Stimulated activated CD8-positive, alpha-beta memory T cell treated with anti-CD3 and anti-CD28 coated beads, Interleukin-15, amount 100 ng/mL, for 48 hours (primary cell): Measurements from ENCODE around the gene TTC39B.

Experiments
- DNase-seq, 2 donors: peaks; one replicate each; pipeline ENCODE4 v3.0.0-alpha.2; 2020; ENCODE audit warnings: low read depth in 2 of 2

Gene TTC39B

GRCh38 chr9:15178631-15179030, 128.4 kb downstream of the TTC39B start:
- DNase-seq = no peak

GRCh38 chr9:15176836-15177235, 130.2 kb downstream of the TTC39B start:
- DNase-seq = no peak

GRCh38 chr9:15163931-15164330, 143.1 kb downstream of the TTC39B start:
- no peak for DNase-seq

- DNase-seq = no peak
Measured at GRCh38 chr9:15161753-15162152, 145.3 kb downstream of the TTC39B start.

GRCh38 chr9:15160673-15161072, 146.3 kb downstream of the TTC39B start:
- DNase-seq = no peak

GRCh38 chr9:15158064-15158463, 149.0 kb downstream of the TTC39B start:
- no peak for DNase-seq

GRCh38 chr9:15157381-15157780, 149.6 kb downstream of the TTC39B start:
- no peak for DNase-seq

- no peak for DNase-seq
Measured at GRCh38 chr9:15156241-15156640, 150.8 kb downstream of the TTC39B start.

GRCh38 chr9:15155826-15156225, 151.2 kb downstream of the TTC39B start:
- no peak for DNase-seq

- no peak for DNase-seq
Measured at GRCh38 chr9:15155323-15155722, 151.7 kb downstream of the TTC39B start.

- no peak for DNase-seq
Measured at GRCh38 chr9:15154677-15155076, 152.3 kb downstream of the TTC39B start.

GRCh38 chr9:15153961-15154360, 153.1 kb downstream of the TTC39B start:
- DNase-seq = no peak

GRCh38 chr9:15150939-15151338, 156.1 kb downstream of the TTC39B start:
- no peak for DNase-seq

GRCh38 chr9:15149450-15149849, 157.6 kb downstream of the TTC39B start:
- no peak for DNase-seq

- no peak for DNase-seq
Measured at GRCh38 chr9:15146268-15146700, 160.7 kb downstream of the TTC39B start.

- no peak for DNase-seq
Measured at GRCh38 chr9:15144622-15145061, 162.4 kb downstream of the TTC39B start.

- DNase-seq = no peak
Measured at GRCh38 chr9:15142878-15143534, 164.0 kb downstream of the TTC39B start.

GRCh38 chr9:15140051-15140450, 167.0 kb downstream of the TTC39B start:
- DNase-seq = no peak

GRCh38 chr9:15139469-15139868, 167.5 kb downstream of the TTC39B start:
- no peak for DNase-seq

GRCh38 chr9:15138357-15138686, 168.7 kb downstream of the TTC39B start:
- no peak for DNase-seq

- no peak for DNase-seq
Measured at GRCh38 chr9:15137658-15138356, 169.2 kb downstream of the TTC39B start.

GRCh38 chr9:15137089-15137488, 169.9 kb downstream of the TTC39B start:
- DNase-seq = no peak

- DNase-seq = no peak
Measured at GRCh38 chr9:15136646-15137045, 170.4 kb downstream of the TTC39B start.
